ENCODE results near the gene NYAP1.
"Not testable (repeated sequence)": the region's sequence is repeated elsewhere in the genome, so short reads cannot be mapped to it uniquely, and the experiment has no call there.

Gene NYAP1

GRCh38 chr7:100515072-100515532, 31.4 kb downstream of the NYAP1 start:
- DNase-seq = no peak

GRCh38 chr7:100516135-100516812, 32.5 kb downstream of the NYAP1 start:
- DNase-seq = no peak

GRCh38 chr7:100517305-100517704, 33.6 kb downstream of the NYAP1 start:
- DNase-seq = no peak

GRCh38 chr7:100519580-100519979, 35.9 kb downstream of the NYAP1 start:
- no peak for DNase-seq

DNA sequence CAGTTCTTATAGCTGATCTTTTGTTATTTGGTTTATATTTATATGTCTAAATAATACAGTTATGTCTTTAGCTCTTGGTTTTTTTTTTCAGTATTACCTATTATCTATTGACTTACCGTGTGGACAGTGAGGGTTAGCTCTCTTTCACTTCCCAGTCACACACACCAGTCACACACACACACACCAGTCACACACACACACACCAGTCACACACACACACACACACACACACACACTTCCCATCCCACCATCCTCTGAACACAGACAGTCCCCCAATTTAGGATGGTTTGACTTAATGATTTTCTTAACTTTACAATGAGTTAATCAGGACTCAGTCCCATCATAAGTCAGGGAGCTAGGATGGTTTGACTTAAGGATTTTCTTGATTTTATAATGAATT, 36.4 kb downstream of the NYAP1 start:
- DNase-seq = no peak

GRCh38 chr7:100521076-100521475, 37.3 kb downstream of the NYAP1 start:
- DNase-seq = no peak

GRCh38 chr7:100521909-100522593, 38.3 kb downstream of the NYAP1 start:
- not testable (repeated sequence) for DNase-seq

- not testable (repeated sequence) for DNase-seq
These were observed 39.5 kb downstream of the NYAP1 start for GRCh38 chr7:100523192-100523591.

DNA sequence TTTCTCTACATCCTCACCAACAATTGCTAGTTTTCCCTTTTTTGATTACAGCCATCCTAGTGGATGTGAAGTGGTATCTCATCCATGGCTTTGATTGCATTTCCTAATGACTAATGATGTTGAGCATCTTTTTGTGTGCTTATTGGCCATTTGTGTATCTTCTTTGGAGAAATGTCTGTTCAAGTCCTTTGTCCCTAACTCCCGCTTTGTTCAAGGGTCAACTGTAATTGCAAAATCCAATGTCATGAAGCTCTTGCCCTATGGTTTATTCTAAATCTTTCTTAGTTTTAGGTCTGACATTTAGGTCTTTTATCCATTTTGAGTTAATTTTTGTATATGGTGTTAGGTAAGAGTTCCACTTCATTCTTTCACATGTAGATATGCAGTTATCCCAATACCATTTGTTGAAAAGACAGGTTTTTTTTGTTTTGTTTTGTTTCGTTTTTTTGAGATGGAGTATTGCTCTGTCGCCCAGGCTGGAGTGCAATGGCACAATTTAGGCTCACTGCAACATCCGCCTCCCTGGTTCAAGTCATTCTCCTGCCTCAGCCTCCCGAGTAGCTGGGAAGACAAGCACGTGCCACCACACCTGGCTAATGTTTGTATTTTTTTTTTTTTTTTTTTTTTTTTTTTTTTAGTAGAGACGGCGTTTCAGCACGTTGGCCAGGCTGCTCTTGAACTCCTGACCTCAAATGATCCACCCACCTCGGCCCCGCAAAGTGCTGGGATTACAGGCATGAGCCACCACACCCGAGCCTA, 44.6 kb downstream of the NYAP1 start:
- not testable (repeated sequence) for DNase-seq

- no peak for DNase-seq
These were observed 48.7 kb downstream of the NYAP1 start for GRCh38 chr7:100532165-100533022.

DNA sequence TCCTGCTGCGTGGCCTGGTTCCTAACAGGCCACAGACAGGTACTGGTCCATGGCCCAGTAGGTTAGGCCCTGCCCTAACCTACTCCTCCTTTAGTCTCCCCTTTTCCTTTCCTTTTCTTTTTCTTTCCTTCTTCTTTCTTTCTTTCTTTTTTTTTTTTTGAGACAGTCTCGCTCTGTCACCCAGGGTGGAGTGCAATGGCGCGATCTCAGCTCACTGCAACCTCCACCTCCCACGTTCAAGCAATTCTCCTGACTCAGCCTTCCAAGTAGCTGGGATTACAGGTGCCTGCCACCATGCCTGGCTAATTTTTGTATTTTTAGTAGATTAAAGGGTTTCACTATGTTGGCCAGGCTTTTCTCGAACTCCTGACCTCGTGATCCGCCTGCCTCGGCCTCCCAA, 52.3 kb downstream of the NYAP1 start:
- not testable (repeated sequence) for DNase-seq

DNA sequence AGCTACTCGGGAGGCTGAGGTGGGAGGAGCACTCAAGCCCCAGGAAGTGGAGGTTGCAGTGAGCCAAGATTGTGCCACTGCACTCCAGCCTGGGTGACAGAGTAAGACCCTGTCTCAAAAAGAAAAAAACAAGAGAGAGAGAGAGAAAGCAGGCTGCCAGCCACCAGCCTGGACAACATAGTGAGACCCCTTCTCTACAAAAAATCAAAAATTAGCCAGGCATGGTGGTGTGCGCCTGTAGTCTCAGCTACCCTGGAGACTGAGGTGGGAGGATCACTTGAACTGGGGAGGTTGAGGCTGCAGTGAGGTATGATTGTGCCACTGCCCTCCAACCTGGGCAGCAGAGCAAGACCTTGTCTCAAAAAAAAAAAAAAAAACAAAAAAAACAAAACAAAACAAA, 53.0 kb downstream of the NYAP1 start:
- DNase-seq = not testable (repeated sequence)

DNA sequence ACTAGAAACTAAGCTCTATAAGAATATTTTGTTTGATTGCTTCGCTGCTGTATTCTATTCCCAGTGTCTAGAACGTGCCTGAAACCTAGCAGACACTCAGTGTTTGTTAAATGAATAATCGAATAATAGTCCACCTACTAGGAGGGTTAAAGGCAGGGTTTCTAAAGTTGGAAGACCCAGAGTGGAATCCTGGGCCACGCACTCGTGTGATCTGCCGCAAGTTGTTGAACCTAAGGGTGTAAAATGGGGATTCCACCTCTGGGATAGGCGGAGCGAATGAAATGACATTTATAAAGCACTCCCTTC, 54.6 kb downstream of the NYAP1 start:
- no peak for DNase-seq

GRCh38 chr7:100538654-100539435, 55.1 kb downstream of the NYAP1 start, which contains the start of gene AGFG2:
TSS of gene AGFG2 (plus strand) at chr7:100539203. CDS start at chr7:100539347, 144 bp downstream.
- peak; percentile 99 for DNase-seq

DNA sequence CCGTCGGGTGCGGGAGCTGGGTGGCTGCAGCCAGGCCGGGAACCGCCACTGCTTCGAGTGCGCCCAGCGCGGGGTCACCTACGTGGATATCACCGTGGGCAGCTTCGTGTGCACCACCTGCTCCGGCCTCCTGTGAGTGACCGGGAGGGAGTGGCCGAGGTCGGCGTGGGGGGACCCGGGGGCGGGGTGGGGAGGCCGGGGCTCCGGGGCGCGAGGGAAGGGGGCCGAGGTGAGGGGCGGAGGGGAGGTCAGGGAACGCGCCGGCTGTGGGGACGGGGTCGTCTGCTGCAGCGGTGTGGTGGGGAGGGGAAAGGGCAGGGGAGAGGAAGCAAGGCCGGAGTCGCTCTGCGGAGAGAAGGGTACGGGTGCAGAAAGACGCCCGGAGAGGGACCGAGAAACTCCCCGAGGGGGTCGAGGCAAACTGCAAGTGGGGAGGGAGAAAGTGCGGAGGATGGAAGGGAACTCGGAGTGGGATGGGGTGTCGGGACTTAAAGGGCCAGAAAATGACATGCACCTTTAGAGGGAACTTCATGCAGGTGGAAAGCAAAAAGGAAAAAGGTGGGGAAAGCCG, 55.8 kb downstream of the NYAP1 start:
- DNase-seq = no peak

GRCh38 chr7:100540073-100540723, 56.5 kb downstream of the NYAP1 start:
- DNase-seq = no peak

DNA sequence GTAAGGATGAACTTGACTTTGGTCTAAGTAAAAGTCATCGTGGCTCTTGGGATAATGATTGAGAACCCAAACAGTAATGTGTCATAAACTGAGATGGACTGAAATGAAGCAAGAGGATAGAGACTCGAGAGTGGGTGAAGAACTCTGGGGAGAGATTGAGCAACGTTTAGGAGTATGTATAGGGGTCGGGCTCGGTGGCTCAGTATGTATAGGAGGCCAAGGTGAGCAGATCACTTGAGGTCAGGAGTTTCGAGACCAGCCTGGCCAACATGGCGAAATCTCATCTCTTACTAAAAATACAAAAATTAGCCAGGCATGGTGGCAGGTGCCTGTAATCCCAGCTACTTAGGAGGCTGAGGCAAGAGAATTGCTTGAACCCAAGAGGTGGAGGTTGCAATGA, 57.6 kb downstream of the NYAP1 start:
- not testable (repeated sequence) for DNase-seq

GRCh38 chr7:100543586-100543985, 59.9 kb downstream of the NYAP1 start:
- DNase-seq = no peak

DNA sequence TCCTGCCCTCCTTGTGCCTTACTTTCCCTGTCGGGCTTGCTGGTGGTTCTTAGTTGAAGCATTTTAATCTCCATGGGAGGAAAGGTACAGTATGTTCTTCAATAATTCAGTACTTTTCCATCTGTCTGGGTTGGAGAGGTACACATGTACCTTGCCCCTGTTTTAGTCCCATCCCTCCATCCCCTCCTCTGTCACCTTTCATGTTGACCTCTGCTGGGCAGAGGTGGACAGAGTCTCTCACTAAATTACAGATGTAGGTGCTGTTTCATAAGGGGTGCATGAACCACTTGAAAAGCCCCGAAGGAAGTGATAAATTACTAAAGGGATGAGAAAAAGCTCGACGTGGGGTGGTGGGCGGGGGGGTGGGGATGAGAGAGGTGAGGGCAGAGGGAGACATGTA, 60.7 kb downstream of the NYAP1 start:
- no peak for DNase-seq
